Adrenal gland (tissue), 12 donors: ENCODE measurements around the gene VWA2. TPM values are rescaled to one million over a fixed set of nuclear protein-coding genes. Genes with fewer than 3 reads are reported as not detected.
A peak's percentile ranks its signal among the peaks of the same experiment; 100 is the strongest.

Experiments
- DNase-seq, 7 donors: peaks; one replicate each; pipeline ENCODE4 v3.0.0-alpha.2; 2019 to 2020
- H3K27ac ChIP-seq, 5 donors: fragments of 200-600 bp; sonication (generic) in 4 of 5; 1 replicate in 3 of 5; 2 replicates in 2 of 5; pipeline versions ENCODE4 v1.5.1 to v1.8.0; 2016 to 2020; ENCODE audit warnings: mild to moderate bottlenecking in 1 of 5
- H3K27me3 ChIP-seq: fragments of 200-600 bp; 2 replicates; pipeline ENCODE4 v1.8.0; 2021
- H3K36me3 ChIP-seq, 2 donors: fragments of 200-600 bp; replicated peaks in 1 of 2; 1 replicate in 1 of 2; 2 replicates in 1 of 2; pipeline versions ENCODE4 v1.5.1 to v1.8.0; 2018 to 2022
- H3K4me1 ChIP-seq, 2 donors: fragments of 200-600 bp; replicated peaks in 1 of 2; 1 replicate in 1 of 2; 2 replicates in 1 of 2; pipeline versions ENCODE4 v1.5.1 to v1.8.0; 2018 to 2021
- H3K4me3 ChIP-seq, 4 donors: fragments of 200-600 bp; sonication (generic) in 3 of 4; one replicate each; pipeline ENCODE4 v1.5.1; 2016 to 2018
- H3K9me3 ChIP-seq, 3 donors: fragments of 200-600 bp; sonication (generic) in 1 of 3; replicated peaks in 1 of 3; 1 replicate in 2 of 3; 2 replicates in 1 of 3; pipeline versions ENCODE4 v1.5.1 to v1.8.0; 2016 to 2021
- CTCF ChIP-seq, 6 experiments: fragments of 450-650 bp in 4 of 6; fragments of 200-600 bp in 2 of 6; sonication (generic) in 1 of 6; IDR thresholded peaks; 1 replicate in 5 of 6; 2 replicates in 1 of 6; pipeline versions ENCODE4 v1.5.1 to v1.8.0; 2016 to 2021; ENCODE audit warnings: antibody characterized with exemption in 6 of 6, mild to moderate bottlenecking in 2 of 6, moderate library complexity in 1 of 6
- POLR2A ChIP-seq, 2 donors: fragments of 450-650 bp; IDR thresholded peaks; one replicate each; pipeline ENCODE4 v1.6.1; 2017; ENCODE audit warnings: antibody characterized with exemption in 2 of 2, mild to moderate bottlenecking in 2 of 2, moderate library complexity in 1 of 2
- WGBS, 4 donors: extraction: QIAGEN DNeasy Blood & Tissue Kit in 2 of 4; methylation state at CpG; one replicate each; pipeline versions ENCODE4 v1.1.5 to v1.1.7; 2013 to 2017; 5-methylcytosine and 5-hydroxymethylcytosine counted together
- intact Hi-C, 2 donors: fragments of 100-400 bp; cut with DNase I; formaldehyde crosslinking; loops; one replicate each; pipeline versions ENCODE4 v1.14.1 to v1.15.0; 2022 to 2023
- polyA plus RNA-seq, 3 donors: library from polyadenylated mRNA; stranded (reverse); fragments of 200-250 nt in 2 of 3; fragments of 350-450 nt in 1 of 3; fragmentation: Illumina TruSeq in 1 of 3; extraction: RNeasy Lipid Tissue Mini Kit (QIAGEN cat#74804) in 1 of 3; gene quantifications; one replicate each; pipeline ENCODE4 v1.2.3, GENCODE V29; 2013 to 2014
- total RNA-seq, 9 donors: library from RNA; depleted of rRNA in 4 of 9; stranded (reverse); fragments of >200 nt in 4 of 9; fragments of 120-200 nt in 1 of 9; fragmentation: NEBNext Ultra II Directional in 1 of 9; extraction: Animal tissue kit (Norgen Biotek cat#: 25700) in 1 of 9; gene quantifications; one replicate each; pipeline versions ENCODE4 v1.1.0 to v1.2.4, GENCODE V29; 2013 to 2023
- donor health status: healthy with polysubstance abuse.
- donor health status: Bipolar disorder and iron deficiency.
- donor health status: DM: yes; HTN: yes; CAD: no.
- donor health status: DM: no; HTN: no; CAD: no.
- donor health status: DM: no; HTN: no; CAD: no.
- donor health status: DM: yes; HTN: yes; CAD: no.

VWA2 gene
- total and polyA plus RNA-seq, 12 donors, result 0.15 TPM; not detected in 11

- H3K4me3 ChIP-seq, result no peak overlapping the region
- WGBS, 4 donors, result 68 to 83% (median 76%) methylated on average over 3 to 4 of the region's 4 CpGs
- H3K36me3 ChIP-seq, result no peaks in the 10 kb centered on the region
- peaks cover 7% of the 10 kb centered on the region for H3K27me3 ChIP-seq
- no peak for DNase-seq
- no peak overlapping the region for H3K27ac ChIP-seq
- intact Hi-C loops, result no loop called here
- TF ChIP-seq POLR2A (IDR thresholded peaks at IDR 0.05) (no peak), CTCF (IDR thresholded peaks at IDR 0.05) (no peak)
- no peaks in the 10 kb centered on the region for H3K4me1 ChIP-seq
- H3K9me3 ChIP-seq, result no peaks in the 10 kb centered on the region
Observed at GRCh38 chr10:114279289-114279688, 40.2 kb downstream of the VWA2 start.

GRCh38 chr10:114279901-114280644, 41.0 kb downstream of the VWA2 start:
- H3K9me3 ChIP-seq, result no peaks in the 10 kb centered on the region
- H3K27ac ChIP-seq, result no peak overlapping the region
- intact Hi-C loops, result no loop called here
- no peaks in the 10 kb centered on the region for H3K4me1 ChIP-seq
- H3K4me3 ChIP-seq, result no peak overlapping the region
- no peak for DNase-seq
- H3K27me3 ChIP-seq, result peaks cover 7% of the 10 kb centered on the region
- H3K36me3 ChIP-seq, result no peaks in the 10 kb centered on the region
- 79 to 90% (median 85%) methylated on average over 5 to 8 of the region's 8 CpGs for WGBS, 4 donors
- TF ChIP-seq CTCF (IDR thresholded peaks at IDR 0.05) (no peak), POLR2A (IDR thresholded peaks at IDR 0.05) (no peak)

GRCh38 chr10:114281006-114281405, 42.0 kb downstream of the VWA2 start:
- Histone ChIP-seq H3K27me3 (peaks cover 7% of the 10 kb centered on the region), H3K9me3 (no peaks in the 10 kb centered on the region), H3K4me1 (no peaks in the 10 kb centered on the region), H3K36me3 (no peaks in the 10 kb centered on the region), H3K4me3 (no peak overlapping the region), H3K27ac (no peak overlapping the region)
- no peak for DNase-seq
- TF ChIP-seq CTCF (IDR thresholded peaks at IDR 0.05) (no peak), POLR2A (IDR thresholded peaks at IDR 0.05) (no peak)
- WGBS, 4 donors, result 62 to 77% (median 70%) methylated on average over 6 to 7 of the region's 7 CpGs
- intact Hi-C loops, result no loop called here

GRCh38 chr10:114281461-114281860, 42.4 kb downstream of the VWA2 start:
- intact Hi-C loops, result no loop called here
- 67 to 87% (median 77%) methylated on average over 5 of the region's 5 CpGs for WGBS, 4 donors
- Histone ChIP-seq H3K4me3 (no peak overlapping the region), H3K27ac (no peak overlapping the region), H3K27me3 (peaks cover 7% of the 10 kb centered on the region), H3K9me3 (no peaks in the 10 kb centered on the region), H3K4me1 (no peaks in the 10 kb centered on the region), H3K36me3 (no peaks in the 10 kb centered on the region)
- TF ChIP-seq POLR2A (IDR thresholded peaks at IDR 0.05) (no peak), CTCF (IDR thresholded peaks at IDR 0.05) (no peak)
- DNase-seq, result peak in 1 of 7 donors; percentile 0
